ENCODE results near the gene USP35. TPM values are rescaled to one million over a fixed set of nuclear protein-coding genes. Genes with fewer than 3 reads are reported as not detected.

Gene USP35
- total RNA-seq, 1 experiment from 2014 or later = 8.5 TPM

DNA sequence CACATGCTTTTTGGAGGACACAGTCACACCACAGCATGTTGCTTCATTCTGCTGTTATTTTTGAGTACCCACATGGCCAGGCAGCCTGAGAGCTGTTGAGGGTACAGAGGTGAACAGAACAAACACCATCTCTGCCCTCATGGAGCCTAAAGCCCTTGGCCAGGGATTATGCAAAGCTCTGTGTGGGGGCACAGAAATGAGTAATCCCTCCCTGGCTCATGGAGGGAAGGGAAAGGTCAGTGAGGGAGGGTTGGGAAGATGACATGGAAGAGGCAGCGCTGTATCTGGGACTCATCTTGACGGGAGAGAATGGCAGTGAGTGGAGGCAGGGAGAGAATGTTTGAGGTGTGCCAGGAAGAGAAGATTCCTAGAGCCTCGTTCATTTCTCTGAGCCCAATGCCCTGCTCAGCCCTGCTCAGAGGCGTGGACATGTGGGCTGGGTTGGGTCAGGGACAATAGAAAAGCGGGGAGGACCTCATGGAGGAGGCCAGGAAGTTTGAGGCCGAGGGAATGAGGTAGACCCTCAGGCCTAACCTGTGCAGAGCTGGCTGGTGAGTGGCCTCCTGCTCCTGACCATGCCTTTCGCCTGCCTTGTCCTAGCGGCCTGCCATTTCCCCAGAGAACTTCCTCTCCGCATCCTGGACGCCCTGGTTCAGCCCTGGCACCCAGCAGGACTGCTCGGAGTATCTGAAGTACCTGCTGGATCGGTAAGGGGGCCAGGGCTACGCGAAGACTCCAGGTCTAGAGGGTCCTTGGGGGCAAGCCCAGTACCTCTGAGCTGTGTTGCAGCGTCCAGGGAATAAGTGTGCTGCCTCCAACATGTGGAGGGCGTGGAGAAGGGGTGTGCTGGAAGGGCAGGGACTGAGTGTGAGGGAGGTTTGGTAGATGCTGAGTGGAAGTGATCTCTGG, 19.8 kb downstream of the USP35 start:
- no peaks in the 10 kb centered on the region for H4K20me1 ChIP-seq (ENCODE audit: low read length)
- intact Hi-C loops (cut with micrococcal nuclease) = no loop called here
- no peak overlapping the region for H3K4me3 ChIP-seq (ENCODE audit: low read length)
- no peak overlapping the region for H3K4me2 ChIP-seq (ENCODE audit: low read length)
- no peak overlapping the region for H3K9ac ChIP-seq (ENCODE audit: low read length)
- H3K27me3 ChIP-seq (ENCODE audit: low read length) = no peaks in the 10 kb centered on the region
- 0 out of 2 replicates have a peak, but pooled peaks cover 5% of the 10 kb centered on the region for H3K79me2 ChIP-seq (ENCODE audit: low read length)
- no peak overlapping the region for H3K27ac ChIP-seq (ENCODE audit: low read length)
- H3F3A ChIP-seq (ENCODE audit: low read length, unreplicated experiment) = no peaks in the 10 kb centered on the region
- DNase-seq = no peak
- H2AFZ ChIP-seq (ENCODE audit: low read length) = no peak overlapping the region
- POLR2A ChIA-PET (ENCODE audit: unreplicated experiment) = no interaction called here
- TF ChIP-seq EZH2phosphoT487 (IDR thresholded peaks at IDR 0.05; ENCODE audit: borderline replicate concordance, low read length) = no peak
- no peak for TF ChIP-seq CTCF (conservative IDR thresholded peaks at IDR 0.05; ENCODE audit: low read depth, low read length)
- TF ChIP-seq EZH2 (IDR thresholded peaks at IDR 0.05; ENCODE audit: low read length, unreplicated experiment) = no peak
- H3K9me2 ChIP-seq (replicated peaks; ENCODE audit: low read length) = no peaks in the 10 kb centered on the region
- no peaks in the 10 kb centered on the region for H3K9me3 ChIP-seq (ENCODE audit: low read length)
- peak; percentile 20 for ATAC-seq
- 0 out of 2 replicates have a peak, but pooled peaks cover 11% of the 10 kb centered on the region for H3K36me3 ChIP-seq (ENCODE audit: low read depth, low read length)
- H3K4me1 ChIP-seq (ENCODE audit: insufficient read depth, low read length) = no peaks in the 10 kb centered on the region
- BruUV-seq (replicated peaks) = no TSS peak
- CTCF ChIA-PET = no interaction called here

GRCh38 chr11:78209478-78209877, 20.8 kb downstream of the USP35 start:
- no peak overlapping the region for H3K27ac ChIP-seq (ENCODE audit: low read length)
- no peak overlapping the region for H3K9ac ChIP-seq (ENCODE audit: low read length)
- H3K27me3 ChIP-seq (ENCODE audit: low read length) = no peaks in the 10 kb centered on the region
- TF ChIP-seq EZH2phosphoT487 (IDR thresholded peaks at IDR 0.05; ENCODE audit: borderline replicate concordance, low read length) = no peak
- no peaks in the 10 kb centered on the region for H3K9me2 ChIP-seq (replicated peaks; ENCODE audit: low read length)
- no peaks in the 10 kb centered on the region for H4K20me1 ChIP-seq (ENCODE audit: low read length)
- no peaks in the 10 kb centered on the region for H3F3A ChIP-seq (ENCODE audit: low read length, unreplicated experiment)
- BruUV-seq (replicated peaks) = no TSS peak
- H3K4me3 ChIP-seq (ENCODE audit: low read length) = no peak overlapping the region
- no peak overlapping the region for H3K4me2 ChIP-seq (ENCODE audit: low read length)
- DNase-seq = no peak
- no peaks in the 10 kb centered on the region for H3K4me1 ChIP-seq (ENCODE audit: insufficient read depth, low read length)
- intact Hi-C loops (cut with micrococcal nuclease) = no loop called here
- no peaks in the 10 kb centered on the region for H3K9me3 ChIP-seq (ENCODE audit: low read length)
- no peak overlapping the region for H2AFZ ChIP-seq (ENCODE audit: low read length)
- CTCF ChIA-PET = no interaction called here
- peaks cover 11% of the 10 kb centered on the region; the same call in 1 of the 2 replicates for H3K36me3 ChIP-seq (ENCODE audit: low read depth, low read length)
- POLR2A ChIA-PET (ENCODE audit: unreplicated experiment) = no interaction called here
- ATAC-seq = no peak
- 0 out of 2 replicates have a peak, but pooled peaks cover 6% of the 10 kb centered on the region for H3K79me2 ChIP-seq (ENCODE audit: low read length)

DNA sequence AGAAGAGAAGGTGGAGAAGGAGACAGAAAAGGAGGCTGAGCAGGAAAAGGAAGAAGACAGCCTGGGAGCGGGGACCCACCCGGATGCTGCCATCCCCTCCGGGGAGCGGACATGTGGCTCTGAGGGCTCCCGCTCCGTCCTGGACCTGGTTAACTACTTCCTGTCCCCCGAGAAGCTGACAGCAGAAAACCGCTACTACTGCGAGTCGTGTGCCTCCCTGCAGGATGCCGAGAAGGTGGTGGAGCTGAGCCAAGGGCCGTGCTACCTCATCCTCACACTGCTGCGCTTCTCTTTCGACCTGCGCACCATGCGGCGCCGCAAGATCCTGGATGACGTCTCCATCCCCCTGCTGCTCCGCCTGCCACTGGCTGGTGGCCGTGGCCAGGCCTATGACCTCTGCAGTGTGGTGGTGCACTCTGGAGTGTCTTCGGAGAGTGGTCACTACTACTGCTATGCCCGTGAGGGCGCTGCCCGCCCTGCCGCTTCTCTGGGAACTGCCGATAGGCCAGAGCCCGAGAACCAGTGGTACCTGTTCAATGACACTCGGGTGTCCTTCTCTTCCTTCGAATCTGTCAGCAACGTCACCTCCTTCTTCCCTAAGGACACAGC, 21.4 kb downstream of the USP35 start:
- ChIA-PET CTCF (no interaction called here), POLR2A (ENCODE audit: unreplicated experiment) (no interaction called here)
- Histone ChIP-seq H3K4me1 (ENCODE audit: insufficient read depth, low read length) (no peaks in the 10 kb centered on the region), H3K4me2 (ENCODE audit: low read length) (no peak overlapping the region), H3K27me3 (ENCODE audit: low read length) (no peaks in the 10 kb centered on the region), H3K9me2 (replicated peaks; ENCODE audit: low read length) (no peaks in the 10 kb centered on the region), H3K79me2 (ENCODE audit: low read length) (0 out of 2 replicates have a peak, but pooled peaks cover 6% of the 10 kb centered on the region), H3K9me3 (ENCODE audit: low read length) (no peaks in the 10 kb centered on the region), H4K20me1 (ENCODE audit: low read length) (no peaks in the 10 kb centered on the region), H3K36me3 (ENCODE audit: low read depth, low read length) (peaks cover 11% of the 10 kb centered on the region; the same call in 1 of the 2 replicates), H2AFZ (ENCODE audit: low read length) (no peak overlapping the region), H3K27ac (ENCODE audit: low read length) (no peak overlapping the region), H3K9ac (ENCODE audit: low read length) (no peak overlapping the region), H3K4me3 (ENCODE audit: low read length) (no peak overlapping the region), H3F3A (ENCODE audit: low read length, unreplicated experiment) (no peaks in the 10 kb centered on the region)
- TF ChIP-seq CTCF (conservative IDR thresholded peaks at IDR 0.05; ENCODE audit: low read depth, low read length) (no peak), EZH2 (IDR thresholded peaks at IDR 0.05; ENCODE audit: low read length, unreplicated experiment) (no peak), EZH2phosphoT487 (IDR thresholded peaks at IDR 0.05; ENCODE audit: borderline replicate concordance, low read length) (no peak)
- BruUV-seq (replicated peaks) = no TSS peak
- DNase-seq (no peak), ATAC-seq (no peak)
- intact Hi-C loops (cut with micrococcal nuclease) = no loop called here
